ENCODE data around the gene HCN2.
A peak's percentile ranks its signal among the peaks of the same experiment; 100 is the strongest.

HCN2 gene

GRCh38 chr19:639253-640160 lies 49.8 kb downstream of the HCN2 start, which contains the start of gene FGF22:
Gene FGF22 (plus strand): TSS chr19:639879. CDS start chr19:639926, 47 bp downstream.
- peaks cover 4 to 61% (median 41%) of the 10 kb centered on the region in 11 experiments; a peak in 21 of 22 replicates for H4K20me1 ChIP-seq
- no peaks in the 10 kb centered on the region for H3K9me3 ChIP-seq (replicated peaks in 1 of 11)
- H3K9ac ChIP-seq: no peak within 1 kb of the TSS; a peak in 1 of 22 replicates
- peak within 1 kb of the TSS; percentile 75 to 99 (median 92) for H3K4me2 ChIP-seq
- peaks cover 0 to 2% (median 0%) of the 10 kb centered on the region in 11 experiments; a peak in 2 of 22 replicates for H3K36me3 ChIP-seq
- H3K4me3 ChIP-seq: peak within 1 kb of the TSS in 6 of 10 experiments; percentile 42 to 59 (median 48); a peak in 11 of 20 replicates
- no peak for TF ChIP-seq Cebpa-rat (IDR thresholded peaks at IDR 0.05)
- H3K27me3 ChIP-seq: peaks cover 0 to 49% (median 7%) of the 10 kb centered on the region in 11 experiments; a peak in 13 of 22 replicates
- H3K27ac ChIP-seq: no peak within 1 kb of the TSS
- peaks cover 36 to 82% (median 69%) of the 10 kb centered on the region in 10 experiments for H3K4me1 ChIP-seq

GRCh38 chr19:640161-640558 lies 50.5 kb downstream of the HCN2 start:
- Histone ChIP-seq H3K27me3 (peaks cover 0 to 53% (median 7%) of the 10 kb centered on the region in 11 experiments; a peak in 13 of 22 replicates), H3K36me3 (peaks cover 0 to 9% (median 0%) of the 10 kb centered on the region in 11 experiments; a peak in 4 of 22 replicates), H3K27ac (no peak overlapping the region), H3K4me2 (peak overlapping the region; percentile 52 to 95 (median 58); a peak in 17 of 22 replicates), H3K4me3 (peak overlapping the region in 5 of 10 experiments; percentile 34 to 54 (median 44); a peak in 4 of 20 replicates), H3K9me3 (replicated peaks in 1 of 11) (no peaks in the 10 kb centered on the region), H3K4me1 (peaks cover 40 to 82% (median 70%) of the 10 kb centered on the region in 10 experiments), H3K9ac (no peak overlapping the region), H4K20me1 (peaks cover 10 to 68% (median 48%) of the 10 kb centered on the region in 11 experiments; a peak in 21 of 22 replicates)
- no peak for TF ChIP-seq Cebpa-rat (IDR thresholded peaks at IDR 0.05)

- Histone ChIP-seq H3K4me1 (peaks cover 40 to 82% (median 69%) of the 10 kb centered on the region in 10 experiments), H3K36me3 (peaks cover under 1 to 11% (median 3%) of the 10 kb centered on the region in 11 experiments; a peak in 16 of 22 replicates), H3K27ac (no peak overlapping the region), H3K4me2 (peak overlapping the region in 5 of 11 experiments; percentile 10 to 83 (median 29); a peak in 5 of 22 replicates), H3K9ac (no peak overlapping the region), H3K4me3 (no peak overlapping the region), H4K20me1 (peaks cover 13 to 73% (median 53%) of the 10 kb centered on the region in 11 experiments; a peak in 21 of 22 replicates), H3K27me3 (peaks cover 0 to 53% (median 7%) of the 10 kb centered on the region in 11 experiments; a peak in 13 of 22 replicates), H3K9me3 (replicated peaks in 1 of 11) (no peaks in the 10 kb centered on the region)
- TF ChIP-seq Cebpa-rat (IDR thresholded peaks at IDR 0.05): no peak
These were observed 51.0 kb downstream of the HCN2 start for GRCh38 chr19:640606-641189.

- H3K27me3 ChIP-seq: peaks cover 0 to 48% (median 7%) of the 10 kb centered on the region in 11 experiments; a peak in 13 of 22 replicates
- H3K9ac ChIP-seq: no peak overlapping the region
- peak overlapping the region in 2 of 11 experiments; percentile 14 to 26; a peak in 2 of 22 replicates for H3K4me2 ChIP-seq
- peaks cover 22 to 83% (median 58%) of the 10 kb centered on the region in 11 experiments; a peak in 21 of 22 replicates for H4K20me1 ChIP-seq
- peaks cover 35 to 76% (median 63%) of the 10 kb centered on the region in 10 experiments for H3K4me1 ChIP-seq
- no peaks in the 10 kb centered on the region for H3K9me3 ChIP-seq (replicated peaks in 1 of 11)
- TF ChIP-seq Cebpa-rat (IDR thresholded peaks at IDR 0.05): no peak
- no peak overlapping the region for H3K4me3 ChIP-seq
- H3K27ac ChIP-seq: no peak overlapping the region
- H3K36me3 ChIP-seq: peaks cover 11 to 21% (median 13%) of the 10 kb centered on the region in 11 experiments
These were observed 52.0 kb downstream of the HCN2 start for GRCh38 chr19:641702-642101.

GRCh38 chr19:642767-643727 lies 53.4 kb downstream of the HCN2 start:
- peak overlapping the region in 1 of 11 experiments; percentile 35; a peak in 3 of 22 replicates for H3K9ac ChIP-seq
- H3K27me3 ChIP-seq: peaks cover 0 to 34% (median 7%) of the 10 kb centered on the region in 11 experiments; a peak in 13 of 22 replicates
- peaks cover 22 to 63% (median 50%) of the 10 kb centered on the region in 10 experiments for H3K4me1 ChIP-seq
- H3K36me3 ChIP-seq: peaks cover 24 to 35% (median 27%) of the 10 kb centered on the region in 11 experiments
- no peak for TF ChIP-seq Cebpa-rat (IDR thresholded peaks at IDR 0.05)
- no peak overlapping the region for H3K4me3 ChIP-seq
- peaks cover 34 to 90% (median 70%) of the 10 kb centered on the region in 11 experiments; a peak in 21 of 22 replicates for H4K20me1 ChIP-seq
- peak overlapping the region in 1 of 11 experiments; percentile 58; a peak in 1 of 22 replicates for H3K27ac ChIP-seq
- no peaks in the 10 kb centered on the region for H3K9me3 ChIP-seq (replicated peaks in 1 of 11)
- peak overlapping the region in 9 of 11 experiments; percentile 33 to 95 (median 86); a peak in 17 of 22 replicates for H3K4me2 ChIP-seq

- H3K4me1 ChIP-seq: peaks cover 21 to 56% (median 43%) of the 10 kb centered on the region in 10 experiments
- no peaks in the 10 kb centered on the region for H3K9me3 ChIP-seq (replicated peaks in 1 of 11)
- H4K20me1 ChIP-seq: peaks cover 38 to 90% (median 71%) of the 10 kb centered on the region in 11 experiments; a peak in 21 of 22 replicates
- H3K27me3 ChIP-seq: peaks cover 0 to 30% (median 7%) of the 10 kb centered on the region in 11 experiments; a peak in 13 of 22 replicates
- H3K9ac ChIP-seq: peak overlapping the region in 7 of 11 experiments; percentile 10 to 70 (median 59); a peak in 11 of 22 replicates
- 0 out of 20 replicates have a peak overlapping the region, but pooled peaks of 1 of the 10 experiments have one; percentile 0 for H3K4me3 ChIP-seq
- no peak for TF ChIP-seq Cebpa-rat (IDR thresholded peaks at IDR 0.05)
- H3K27ac ChIP-seq: peak overlapping the region in 6 of 11 experiments; percentile 28 to 63 (median 58); a peak in 9 of 22 replicates
- peaks cover 29 to 40% (median 33%) of the 10 kb centered on the region in 11 experiments for H3K36me3 ChIP-seq
- peak overlapping the region; percentile 53 to 95 (median 86) for H3K4me2 ChIP-seq
These were observed 54.1 kb downstream of the HCN2 start for GRCh38 chr19:643736-644135.

- peak overlapping the region in 2 of 10 experiments; percentile 0; a peak in 2 of 20 replicates for H3K4me3 ChIP-seq
- no peaks in the 10 kb centered on the region for H3K9me3 ChIP-seq (replicated peaks in 1 of 11)
- peaks cover 42 to 91% (median 74%) of the 10 kb centered on the region in 11 experiments for H4K20me1 ChIP-seq
- no peak for TF ChIP-seq Cebpa-rat (IDR thresholded peaks at IDR 0.05)
- peaks cover 0 to 23% (median 4%) of the 10 kb centered on the region in 11 experiments; a peak in 12 of 22 replicates for H3K27me3 ChIP-seq
- H3K27ac ChIP-seq: peak overlapping the region in 7 of 11 experiments; percentile 28 to 63 (median 58); a peak in 11 of 22 replicates
- peaks cover 15 to 50% (median 37%) of the 10 kb centered on the region in 10 experiments for H3K4me1 ChIP-seq
- H3K4me2 ChIP-seq: peak overlapping the region; percentile 53 to 95 (median 86)
- H3K9ac ChIP-seq: peak overlapping the region in 9 of 11 experiments; percentile 10 to 70 (median 59); a peak in 16 of 22 replicates
- peaks cover 35 to 46% (median 39%) of the 10 kb centered on the region in 11 experiments for H3K36me3 ChIP-seq
These were observed 54.7 kb downstream of the HCN2 start for GRCh38 chr19:644363-644762.
